B cell (primary cell): ENCODE measurements around the gene E2F3. TPM values are rescaled to one million over a fixed set of nuclear protein-coding genes. Genes with fewer than 3 reads are reported as not detected.

Source experiments
- ATAC-seq: fragments of 200-7000 bp; cut with Tn5 transposase; one replicate; pipeline ENCODE4 v1.10.0; 2021; ENCODE audit warnings: low read depth, mild to moderate bottlenecking, moderate number of reproducible peaks, moderate library complexity
- CTCF ChIA-PET: fragments of 350-600 bp; sonication (Branson Sonifier 250); formaldehyde crosslinking; loops from one replicate; lab custom pipeline; 2021; ENCODE audit warnings: antibody characterized with exemption, inconsistent platforms; lab: Charles Lee
- POLR2A ChIA-PET: fragments of 350-600 bp; sonication (Branson Sonifier 250); formaldehyde crosslinking; loops from one replicate; lab custom pipeline; 2021; ENCODE audit warnings: antibody characterized with exemption; lab: Charles Lee
- DNase-seq: peaks from one replicate; pipeline ENCODE4 v3.0.0; 2013
- H2AFZ ChIP-seq: 2 replicates; pipeline ENCODE4 v1.6.1; 2012; ENCODE audit warnings: mild to moderate bottlenecking, low read depth, low read length; ENCODE audit not compliant: insufficient read depth, poor library complexity, severe bottlenecking
- H3K27ac ChIP-seq, 2 donors: 1 replicate in 1 of 2; 2 replicates in 1 of 2; pipeline ENCODE4 v1.5.1; 2012 to 2013; ENCODE audit warnings: low read length in 2 of 2, mild to moderate bottlenecking in 2 of 2, moderate library complexity in 1 of 2
- H3K27me3 ChIP-seq, 4 experiments: fragments of 200-600 bp in 1 of 4; sonication (generic) in 1 of 4; replicated peaks in 1 of 4; 1 replicate in 2 of 4; 2 replicates in 2 of 4; pipeline versions ENCODE4 v1.6.1 to v1.7.0; 2013 to 2016; ENCODE audit warnings: low read length in 3 of 4, mild to moderate bottlenecking in 2 of 4, mixed read lengths in 1 of 4, moderate library complexity in 1 of 4; ENCODE audit not compliant: insufficient read depth in 4 of 4, control insufficient read depth in 3 of 4; ENCODE audit errors: control extremely low read depth in 1 of 4
- H3K36me3 ChIP-seq, 2 experiments: replicated peaks in 1 of 2; 1 replicate in 1 of 2; 2 replicates in 1 of 2; pipeline versions ENCODE4 v1.6.1 to v1.7.1; 2013; ENCODE audit warnings: low read length in 1 of 2; ENCODE audit not compliant: insufficient read depth in 2 of 2, control insufficient read depth in 1 of 2; ENCODE audit errors: control extremely low read depth in 1 of 2, extremely low read depth in 1 of 2
- H3K4me1 ChIP-seq, 2 donors: fragments of 200-600 bp in 1 of 2; sonication (generic) in 1 of 2; 1 replicate in 1 of 2; 2 replicates in 1 of 2; pipeline versions ENCODE4 v1.5.1 to v1.6.1; 2013 to 2017; ENCODE audit warnings: low read length in 2 of 2; ENCODE audit not compliant: control insufficient read depth in 2 of 2, insufficient read depth in 2 of 2
- H3K4me2 ChIP-seq: replicated peaks from 2 replicates; pipeline ENCODE3; 2012; ENCODE audit warnings: mild to moderate bottlenecking, low read depth, low read length; ENCODE audit not compliant: poor library complexity, severe bottlenecking
- H3K4me3 ChIP-seq, 5 experiments: fragments of 200-600 bp in 1 of 5; sonication (generic) in 1 of 5; 1 replicate in 3 of 5; 2 replicates in 2 of 5; pipeline versions ENCODE4 v1.5.1 to v1.7.0; 2011 to 2016; ENCODE audit warnings: low read length in 4 of 5, mild to moderate bottlenecking in 4 of 5, low read depth in 2 of 5, control low read depth in 1 of 5, moderate library complexity in 1 of 5; ENCODE audit not compliant: insufficient read depth in 1 of 5; ENCODE audit errors: control extremely low read depth in 1 of 5, extremely low read depth in 1 of 5
- H3K79me2 ChIP-seq: fragments of 200-600 bp; sonication (generic); one replicate; pipeline ENCODE4 v1.6.0; 2016; ENCODE audit warnings: low read length; ENCODE audit not compliant: control insufficient read depth, insufficient read depth
- H3K9ac ChIP-seq: fragments of 200-600 bp; sonication (generic); 2 replicates; pipeline ENCODE4 v1.6.1; 2017; ENCODE audit warnings: mild to moderate bottlenecking, low read length, moderate library complexity
- H3K9me3 ChIP-seq, 3 donors: one replicate each; pipeline versions ENCODE4 v1.6.1 to v1.7.1; 2013; ENCODE audit warnings: low read length in 2 of 3; ENCODE audit not compliant: control insufficient read depth in 2 of 3, insufficient read depth in 1 of 3; ENCODE audit errors: control extremely low read depth in 1 of 3
- H4K20me1 ChIP-seq: 2 replicates; pipeline ENCODE4 v1.6.0; 2012; ENCODE audit warnings: mild to moderate bottlenecking, low read length; ENCODE audit not compliant: insufficient read depth, control insufficient read depth, poor library complexity, severe bottlenecking
- H3K27ac Mint-ChIP-seq: one replicate; pipeline ENCODE4 v1.8.0; 2021; ENCODE audit warnings: mixed read lengths
- H3K27me3 Mint-ChIP-seq: one replicate; pipeline ENCODE4 v1.8.0; 2021; ENCODE audit warnings: mixed read lengths
- H3K4me1 Mint-ChIP-seq: one replicate; pipeline ENCODE4 v1.8.0; 2021; ENCODE audit warnings: mixed read lengths
- H3K4me3 Mint-ChIP-seq: one replicate; pipeline ENCODE4 v1.8.0; 2021; ENCODE audit warnings: mixed read lengths
- H3K9me3 Mint-ChIP-seq: one replicate; pipeline ENCODE4 v1.8.0; 2022; ENCODE audit warnings: mixed read lengths; ENCODE audit not compliant: insufficient read depth
- CTCF ChIP-seq: fragments of 200-600 bp; IDR thresholded peaks from one replicate; pipeline ENCODE4 v1.8.0; 2022; ENCODE audit warnings: antibody characterized with exemption, mild to moderate bottlenecking
- EZH2 ChIP-seq: IDR thresholded peaks from 2 replicates; pipeline ENCODE4 v1.6.1; 2012; ENCODE audit warnings: borderline replicate concordance, low read depth, mild to moderate bottlenecking, moderate library complexity, low read length; ENCODE audit not compliant: insufficient read depth, poor library complexity, severe bottlenecking
- WGBS: methylation state at CpG from one replicate; pipeline ENCODE4 v1.1.5; 2013; ENCODE audit warnings: missing lambda C conversion rate; ENCODE audit not compliant: insufficient coverage; 5-methylcytosine and 5-hydroxymethylcytosine counted together
- intact Hi-C: fragments of 100-400 bp; cut with micrococcal nuclease; formaldehyde crosslinking; loops from one replicate; pipeline ENCODE4 v1.10.0; 2022
- polyA plus RNA-seq: library from polyadenylated mRNA; depleted of rRNA; stranded (reverse); fragments of >200 nt; gene quantifications from 2 replicates; pipeline ENCODE4 v1.2.3, GENCODE V29; 2012
- total RNA-seq, 2 donors: library from RNA; stranded (reverse); fragments of 120-200 nt in 1 of 2; gene quantifications; 1 replicate in 1 of 2; 2 replicates in 1 of 2; pipeline versions ENCODE4 v1.2.3 to v1.2.4, GENCODE V29; 2013 to 2022

Gene E2F3
- total and polyA plus RNA-seq, 2 donors (not counting 1 experiment from before 2014, with no cell fraction given): 2.2 to 8.3 TPM

GRCh38 chr6:20479526-20479925, 77.8 kb downstream of the E2F3 start:
- no peak overlapping the region for H2AFZ ChIP-seq
- no peak overlapping the region for H3K27ac Mint-ChIP-seq
- WGBS: 97% methylated on average over 9 of the region's 9 CpGs
- no peak overlapping the region for H3K27ac ChIP-seq
- no peak overlapping the region for H3K9ac ChIP-seq
- no peak for ATAC-seq
- no peak overlapping the region for H3K4me3 ChIP-seq
- H4K20me1 ChIP-seq: no peaks in the 10 kb centered on the region
- no peaks in the 10 kb centered on the region for H3K4me1 ChIP-seq
- H3K4me1 Mint-ChIP-seq: no peaks in the 10 kb centered on the region
- peaks cover 1 to 31% of the 10 kb centered on the region in 2 experiments for H3K36me3 ChIP-seq
- ChIA-PET CTCF (no interaction called here), POLR2A (no interaction called here)
- H3K4me2 ChIP-seq: no peak overlapping the region
- H3K27me3 ChIP-seq: no peaks in the 10 kb centered on the region
- intact Hi-C loops: no loop called here
- peaks cover 7% of the 10 kb centered on the region for H3K79me2 ChIP-seq
- H3K9me3 Mint-ChIP-seq: no peaks in the 10 kb centered on the region
- no peak for TF ChIP-seq CTCF
- TF ChIP-seq EZH2: no peak
- H3K27me3 Mint-ChIP-seq: no peaks in the 10 kb centered on the region
- H3K4me3 Mint-ChIP-seq: no peak overlapping the region
- H3K9me3 ChIP-seq: no peaks in the 10 kb centered on the region
- no peak for DNase-seq

GRCh38 chr6:20481281-20481680, 79.6 kb downstream of the E2F3 start:
- no peak overlapping the region for H2AFZ ChIP-seq
- 92% methylated on average over 1 of the region's 8 CpGs for WGBS
- no peak for ATAC-seq
- CTCF ChIA-PET: no interaction called here
- H3K79me2 ChIP-seq: peaks cover 7% of the 10 kb centered on the region
- TF ChIP-seq CTCF (no peak), EZH2 (no peak)
- no peaks in the 10 kb centered on the region for H3K9me3 ChIP-seq
- H3K4me2 ChIP-seq: no peak overlapping the region
- Mint-ChIP-seq H3K4me1 (no peaks in the 10 kb centered on the region), H3K9me3 (no peaks in the 10 kb centered on the region), H3K4me3 (no peak overlapping the region), H3K27me3 (no peaks in the 10 kb centered on the region), H3K27ac (no peak overlapping the region)
- POLR2A ChIA-PET: no interaction called here
- no peak overlapping the region for H3K9ac ChIP-seq
- no peak overlapping the region for H3K4me3 ChIP-seq
- no peaks in the 10 kb centered on the region for H3K27me3 ChIP-seq
- no peak overlapping the region for H3K27ac ChIP-seq
- no peaks in the 10 kb centered on the region for H4K20me1 ChIP-seq
- no peak for DNase-seq
- H3K4me1 ChIP-seq: no peaks in the 10 kb centered on the region
- intact Hi-C loops: no loop called here
- peaks cover 1 to 32% of the 10 kb centered on the region in 2 experiments for H3K36me3 ChIP-seq
